GM12878 (cell line): ENCODE data around the gene LYSMD2.

Source experiments
- ATF3 ChIP-seq: IDR thresholded peaks from 2 replicates; pipeline ENCODE4 v1.6.1; 2011; ENCODE audit warnings: low read depth, mild to moderate bottlenecking, low read length, moderate library complexity, borderline replicate concordance; ENCODE audit errors: extremely low read depth
- CTCF ChIP-seq, 3 experiments: IDR thresholded peaks in 2 of 3; conservative IDR thresholded peaks in 1 of 3; 2 replicates each; pipeline ENCODE4 v1.5.1; 2011; ENCODE audit warnings: low read depth in 3 of 3, low read length in 3 of 3, mild to moderate bottlenecking in 3 of 3, control low read depth in 2 of 3, moderate library complexity in 2 of 3, inconsistent platforms in 1 of 3, mixed read lengths in 1 of 3; ENCODE audit not compliant: control insufficient read depth in 2 of 3, insufficient read depth in 1 of 3; ENCODE audit errors: extremely low read depth in 1 of 3
- EGR1 ChIP-seq, 2 experiments: IDR thresholded peaks; 1 replicate in 1 of 2; 2 replicates in 1 of 2; pipeline ENCODE4 v1.6.1; 2011 to 2012; ENCODE audit warnings: low read depth in 2 of 2, low read length in 2 of 2, borderline replicate concordance in 1 of 2, mild to moderate bottlenecking in 1 of 2, moderate library complexity in 1 of 2
- EZH2 ChIP-seq: IDR thresholded peaks from 2 replicates; pipeline ENCODE4 v1.6.1; 2012; ENCODE audit warnings: low read depth, mild to moderate bottlenecking, control low read depth, inconsistent platforms, low read length, borderline replicate concordance; ENCODE audit not compliant: control insufficient read depth
- NFYB ChIP-seq: IDR thresholded peaks from 2 replicates; pipeline ENCODE4 v1.6.1; 2011; ENCODE audit warnings: low read depth, mild to moderate bottlenecking, low read length, improper control_type of control experiment, moderate library complexity; ENCODE audit not compliant: insufficient read depth
- POLR2A ChIP-seq: IDR thresholded peaks from 2 replicates; pipeline ENCODE4 v1.6.1; 2011; ENCODE audit warnings: low read depth, mild to moderate bottlenecking, low read length
- POLR2AphosphoS5 ChIP-seq: IDR thresholded peaks from 2 replicates; pipeline ENCODE4 v1.6.1; 2011; ENCODE audit warnings: mild to moderate bottlenecking, low read length, inconsistent platforms
- RFX5 ChIP-seq: IDR thresholded peaks from 2 replicates; pipeline ENCODE4 v1.6.1; 2011; ENCODE audit warnings: low read depth, low read length, improper control_type of control experiment
- ZBTB33 ChIP-seq: fragments of 450-650 bp; IDR thresholded peaks from 2 replicates; pipeline ENCODE4 v1.6.1; 2017; ENCODE audit warnings: mild to moderate bottlenecking

GRCh38 chr15:51766341-51766740 lies 28.9 kb upstream of the LYSMD2 start:
- TF ChIP-seq RFX5, result no peak
- TF ChIP-seq CTCF (IDR thresholded peaks at IDR 0.05 in 2 of 3, conservative IDR thresholded peaks at IDR 0.05 in 1 of 3; ENCODE audit: control insufficient read depth in 2 of 3, extremely low read depth in 1 of 3, insufficient read depth in 1 of 3, low read depth in 3 of 3, low read length in 3 of 3), result no peak
- no peak for TF ChIP-seq POLR2AphosphoS5
- TF ChIP-seq ZBTB33, result no peak
- TF ChIP-seq ATF3, result no peak
- no peak for TF ChIP-seq NFYB
- TF ChIP-seq EGR1 (IDR thresholded peaks at IDR 0.05; ENCODE audit: borderline replicate concordance in 1 of 2, low read depth in 2 of 2, low read length in 2 of 2), result no peak
- TF ChIP-seq POLR2A, result no peak
- no peak for TF ChIP-seq EZH2
